Esophagus squamous epithelium (tissue), 4 donors: ENCODE measurements around the gene NR2F6.

ENCODE experiments used
- POLR2A ChIP-seq, 4 donors: fragments of 450-650 bp; IDR thresholded peaks; one replicate each; pipeline ENCODE4 v1.6.1; 2017; ENCODE audit warnings: antibody characterized with exemption in 4 of 4, mild to moderate bottlenecking in 4 of 4, moderate library complexity in 3 of 4
- TF ChIP-seq, protein P1 (sequence below), 6 experiments: fragments of 450-650 bp in 4 of 6; fragments of 200-600 bp in 2 of 6; sonication (generic) in 2 of 6; IDR thresholded peaks; one replicate each; pipeline ENCODE4 v1.5.1; 2016 to 2019; ENCODE audit warnings: antibody characterized with exemption in 6 of 6, mild to moderate bottlenecking in 4 of 6, moderate library complexity in 4 of 6

DNA sequence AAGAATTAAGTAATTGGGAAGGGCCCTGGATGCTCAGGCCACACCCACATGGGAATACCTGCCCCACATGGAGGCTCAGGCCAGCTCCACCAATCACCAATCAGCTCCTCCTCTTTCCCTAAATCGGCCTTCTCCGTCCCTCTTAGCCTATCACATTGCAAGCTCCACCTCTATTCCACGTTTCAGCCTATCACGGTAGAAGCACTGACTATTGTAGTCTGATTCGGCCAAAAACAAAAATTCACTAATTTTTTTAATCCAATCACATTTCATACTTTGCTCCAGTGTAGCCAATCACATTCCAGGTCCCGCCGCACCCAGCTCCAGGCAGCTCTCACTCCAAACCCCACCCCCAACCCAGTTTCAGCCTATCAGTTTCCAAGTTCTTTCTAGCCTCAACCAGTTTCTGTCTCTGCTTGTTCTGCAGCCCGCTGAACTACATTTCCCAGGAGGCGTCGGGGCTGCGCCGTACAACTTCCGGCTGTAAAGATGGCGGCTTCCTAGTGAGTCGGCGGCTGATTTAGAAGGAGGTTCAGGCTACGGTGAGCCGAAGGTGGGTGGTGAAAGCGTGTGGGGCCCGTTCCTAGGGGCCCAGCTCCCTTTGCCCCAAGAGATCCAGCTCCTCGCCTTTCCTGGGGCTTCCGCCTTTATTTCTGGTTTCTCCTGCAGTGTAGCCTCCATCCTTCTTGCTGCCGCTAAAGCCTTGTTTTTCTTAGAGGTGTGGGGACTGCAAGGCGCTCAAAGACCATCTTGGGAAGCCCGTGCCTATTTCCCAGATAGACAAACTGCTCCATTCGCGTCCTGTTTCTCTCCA lies 21.5 kb upstream of the NR2F6 start, which contains the start of gene BABAM1:
- peak in 1 of 4 donors; percentile 43 for TF ChIP-seq POLR2A (IDR thresholded peaks at IDR 0.05)
- TF ChIP-seq, protein P1, sequence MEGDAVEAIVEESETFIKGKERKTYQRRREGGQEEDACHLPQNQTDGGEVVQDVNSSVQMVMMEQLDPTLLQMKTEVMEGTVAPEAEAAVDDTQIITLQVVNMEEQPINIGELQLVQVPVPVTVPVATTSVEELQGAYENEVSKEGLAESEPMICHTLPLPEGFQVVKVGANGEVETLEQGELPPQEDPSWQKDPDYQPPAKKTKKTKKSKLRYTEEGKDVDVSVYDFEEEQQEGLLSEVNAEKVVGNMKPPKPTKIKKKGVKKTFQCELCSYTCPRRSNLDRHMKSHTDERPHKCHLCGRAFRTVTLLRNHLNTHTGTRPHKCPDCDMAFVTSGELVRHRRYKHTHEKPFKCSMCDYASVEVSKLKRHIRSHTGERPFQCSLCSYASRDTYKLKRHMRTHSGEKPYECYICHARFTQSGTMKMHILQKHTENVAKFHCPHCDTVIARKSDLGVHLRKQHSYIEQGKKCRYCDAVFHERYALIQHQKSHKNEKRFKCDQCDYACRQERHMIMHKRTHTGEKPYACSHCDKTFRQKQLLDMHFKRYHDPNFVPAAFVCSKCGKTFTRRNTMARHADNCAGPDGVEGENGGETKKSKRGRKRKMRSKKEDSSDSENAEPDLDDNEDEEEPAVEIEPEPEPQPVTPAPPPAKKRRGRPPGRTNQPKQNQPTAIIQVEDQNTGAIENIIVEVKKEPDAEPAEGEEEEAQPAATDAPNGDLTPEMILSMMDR (IDR thresholded peaks at IDR 0.05), result peak in 1 of 6 experiments; percentile 19
